ENCODE results near the gene OR4F15. TPM values are rescaled to one million over a fixed set of nuclear protein-coding genes. Genes with fewer than 3 reads are reported as not detected.
"Not testable (repeated sequence)": the region's sequence is repeated elsewhere in the genome, so short reads cannot be mapped to it uniquely, and the experiment has no call there.

OR4F15 gene
- polyA plus RNA-seq (ENCODE audit: insufficient read length in 4 of 4) = not detected

GRCh38 chr15:101811902-101812301 is at the start of gene OR4F15:
OR4F15 (plus strand) TSS chr15:101812202; CDS start chr15:101818187, 5,985 bp downstream.
- no peak for DNase-seq (ENCODE audit: low read depth in 4 of 4, low spot score in 3 of 4)

- DNase-seq (ENCODE audit: low read depth in 4 of 4, low spot score in 3 of 4) = not testable (repeated sequence)
Measured at GRCh38 chr15:101764669-101765339, 47.2 kb upstream of the OR4F15 start.

- DNase-seq (ENCODE audit: low read depth in 4 of 4, low spot score in 3 of 4) = not testable (repeated sequence)
Measured at GRCh38 chr15:101765340-101765671, 46.7 kb upstream of the OR4F15 start.

GRCh38 chr15:101765772-101766456 is 46.1 kb upstream of the OR4F15 start:
- DNase-seq (ENCODE audit: low read depth in 4 of 4, low spot score in 3 of 4) = no peak

- not testable (repeated sequence) for DNase-seq (ENCODE audit: low read depth in 4 of 4, low spot score in 3 of 4)
Measured at GRCh38 chr15:101767083-101767640, 44.8 kb upstream of the OR4F15 start.

- DNase-seq (ENCODE audit: low read depth in 4 of 4, low spot score in 3 of 4) = no peak
Measured at GRCh38 chr15:101772921-101773320, 39.1 kb upstream of the OR4F15 start.

GRCh38 chr15:101773496-101774100 is 38.4 kb upstream of the OR4F15 start:
- DNase-seq (ENCODE audit: low read depth in 4 of 4, low spot score in 3 of 4) = no peak

- no peak for DNase-seq (ENCODE audit: low read depth in 4 of 4, low spot score in 3 of 4)
Measured at GRCh38 chr15:101775136-101775535, 36.9 kb upstream of the OR4F15 start.

- DNase-seq (ENCODE audit: low read depth in 4 of 4, low spot score in 3 of 4) = not testable (repeated sequence)
Measured at GRCh38 chr15:101778576-101778975, 33.4 kb upstream of the OR4F15 start.

GRCh38 chr15:101780225-101780624 is 31.8 kb upstream of the OR4F15 start:
- DNase-seq (ENCODE audit: low read depth in 4 of 4, low spot score in 3 of 4) = not testable (repeated sequence)

GRCh38 chr15:101781928-101782327 is 30.1 kb upstream of the OR4F15 start:
- no peak for DNase-seq (ENCODE audit: low read depth in 4 of 4, low spot score in 3 of 4)

GRCh38 chr15:101784644-101785043 is 27.4 kb upstream of the OR4F15 start:
- DNase-seq (ENCODE audit: low read depth in 4 of 4, low spot score in 3 of 4) = no peak

- DNase-seq (ENCODE audit: low read depth in 4 of 4, low spot score in 3 of 4) = not testable (repeated sequence)
Measured at GRCh38 chr15:101786422-101786821, 25.6 kb upstream of the OR4F15 start.

GRCh38 chr15:101788001-101788400 is 24.0 kb upstream of the OR4F15 start:
- DNase-seq (ENCODE audit: low read depth in 4 of 4, low spot score in 3 of 4) = not testable (repeated sequence)

- not testable (repeated sequence) for DNase-seq (ENCODE audit: low read depth in 4 of 4, low spot score in 3 of 4)
Measured at GRCh38 chr15:101788503-101789269, 23.3 kb upstream of the OR4F15 start.

GRCh38 chr15:101790748-101791147 is 21.3 kb upstream of the OR4F15 start:
- DNase-seq (ENCODE audit: low read depth in 4 of 4, low spot score in 3 of 4) = not testable (repeated sequence)

GRCh38 chr15:101793981-101794380 is 18.0 kb upstream of the OR4F15 start:
- not testable (repeated sequence) for DNase-seq (ENCODE audit: low read depth in 4 of 4, low spot score in 3 of 4)

- DNase-seq (ENCODE audit: low read depth in 4 of 4, low spot score in 3 of 4) = no peak
Measured at GRCh38 chr15:101795455-101795854, 16.5 kb upstream of the OR4F15 start.

GRCh38 chr15:101799665-101800064 is 12.3 kb upstream of the OR4F15 start:
- DNase-seq (ENCODE audit: low read depth in 4 of 4, low spot score in 3 of 4) = no peak

- no peak for DNase-seq (ENCODE audit: low read depth in 4 of 4, low spot score in 3 of 4)
Measured at GRCh38 chr15:101801048-101801447, 11.0 kb upstream of the OR4F15 start.

GRCh38 chr15:101803209-101803608 is 8.8 kb upstream of the OR4F15 start, which contains the start of gene OR4F6:
OR4F6 (plus strand) TSS chr15:101803509; CDS start chr15:101805720, 2,211 bp downstream.
- DNase-seq (ENCODE audit: low read depth in 4 of 4, low spot score in 3 of 4) = no peak
